SK-N-SH treated with all-trans-retinoic acid at 6 μM for 48 hours (cell line): ENCODE data around the gene ARHGEF25.

ENCODE experiments used
- ARNTL ChIP-seq: fragments of 450-650 bp; formaldehyde crosslinking; IDR thresholded peaks from 2 replicates; pipeline ENCODE4 v1.5.0; 2020; ENCODE audit warnings: low read depth, mild to moderate bottlenecking, moderate library complexity, borderline replicate concordance
- BACH2 ChIP-seq: fragments of 250-450 bp; sonication (Bioruptor Pico); IDR thresholded peaks from 2 replicates; pipeline ENCODE4 v1.9.0; 2021; ENCODE audit warnings: mild to moderate bottlenecking, borderline replicate concordance
- CREB5 ChIP-seq: fragments of 250-450 bp; sonication (Bioruptor Pico); IDR thresholded peaks from 2 replicates; pipeline ENCODE4 v1.5.1; 2020; ENCODE audit warnings: low read depth, mild to moderate bottlenecking, moderate library complexity
- OSR1 ChIP-seq: fragments of 250-450 bp; sonication (Bioruptor Pico); IDR thresholded peaks from 2 replicates; pipeline ENCODE4 v1.8.0; 2022; ENCODE audit warnings: moderate library complexity, mild to moderate bottlenecking, inconsistent platforms
- PATZ1 ChIP-seq: fragments of 250-450 bp; sonication (Bioruptor Pico); IDR thresholded peaks from 2 replicates; pipeline ENCODE4 v1.8.0; 2020; ENCODE audit warnings: mild to moderate bottlenecking, moderate library complexity, borderline replicate concordance
- POU6F1 ChIP-seq: fragments of 250-450 bp; sonication (Bioruptor Pico); IDR thresholded peaks from 2 replicates; pipeline ENCODE4 v1.8.0; 2021; ENCODE audit warnings: low read depth, mild to moderate bottlenecking, moderate library complexity, borderline replicate concordance
- RARB ChIP-seq: fragments of 250-450 bp; sonication (Bioruptor Pico); IDR thresholded peaks from 2 replicates; pipeline ENCODE4 v1.8.0; 2021; ENCODE audit warnings: mild to moderate bottlenecking, moderate library complexity
- SNAI2 ChIP-seq: fragments of 250-450 bp; sonication (Bioruptor Pico); IDR thresholded peaks from 2 replicates; pipeline ENCODE4 v1.5.0; 2020; ENCODE audit warnings: mild to moderate bottlenecking, moderate library complexity
- TCF4 ChIP-seq: fragments of 250-450 bp; sonication (Bioruptor Pico); IDR thresholded peaks from 2 replicates; pipeline ENCODE4 v1.8.0; 2021; ENCODE audit warnings: mild to moderate bottlenecking, moderate library complexity, borderline replicate concordance
- ZFP3 ChIP-seq: fragments of 250-450 bp; sonication (Bioruptor Pico); IDR thresholded peaks from 2 replicates; pipeline ENCODE4 v1.5.0; 2020; ENCODE audit warnings: mild to moderate bottlenecking, moderate library complexity
- ZFP30 ChIP-seq: fragments of 450-650 bp; formaldehyde crosslinking; IDR thresholded peaks from 2 replicates; pipeline ENCODE4 v1.5.0; 2022; ENCODE audit warnings: mild to moderate bottlenecking, moderate library complexity
- ZNF565 ChIP-seq: fragments of 450-650 bp; formaldehyde crosslinking; conservative IDR thresholded peaks from 2 replicates; pipeline ENCODE4 v1.5.0; 2020; ENCODE audit warnings: low read depth, mild to moderate bottlenecking, moderate library complexity
- ZNF70 ChIP-seq: fragments of 450-650 bp; formaldehyde crosslinking; IDR thresholded peaks from 2 replicates; pipeline ENCODE4 v1.5.0; 2020; ENCODE audit warnings: mild to moderate bottlenecking, moderate library complexity

- TF ChIP-seq ZNF565, result no peak
- TF ChIP-seq BACH2, result no peak
- no peak for TF ChIP-seq ZFP30 (CRISPR knock-in tag)
- TF ChIP-seq SNAI2 (CRISPR knock-in tag), result no peak
- no peak for TF ChIP-seq POU6F1 (CRISPR knock-in tag)
- TF ChIP-seq ZNF70 (CRISPR knock-in tag), result no peak
- no peak for TF ChIP-seq TCF4
- TF ChIP-seq OSR1 (CRISPR knock-in tag), result no peak
- no peak for TF ChIP-seq PATZ1 (CRISPR knock-in tag)
- TF ChIP-seq ZFP3 (CRISPR knock-in tag), result no peak
- TF ChIP-seq ARNTL, result no peak
- no peak for TF ChIP-seq CREB5
- no peak for TF ChIP-seq RARB (CRISPR knock-in tag)
Observed at GRCh38 chr12:57631566-57632072, 20.4 kb downstream of the ARHGEF25 start.
